GM12878 (cell line): ENCODE data around the gene DSEL. TPM values are rescaled to one million over a fixed set of nuclear protein-coding genes. Genes with fewer than 3 reads are reported as not detected.

Experiments
- ATAC-seq: fragments of 200-7000 bp; cut with Tn5 transposase; 3 replicates; pipeline ENCODE4 v1.9.1; 2020; ENCODE audit warnings: mild to moderate bottlenecking, moderate library complexity
- BruUV-seq: library from RNA; stranded (reverse); fragments of 400-500 nt; replicated peaks from 2 replicates; lab custom pipeline; 2021; lab: Mats Ljungman, UMichigan
- CTCF ChIA-PET: fragments of 300-600 bp; sonication (Branson Sonifier 250); formaldehyde crosslinking; extraction: SDS; loops from one replicate; lab custom pipeline; 2021; ENCODE audit warnings: inconsistent platforms; lab: Yijun Ruan, JAX
- POLR2A ChIA-PET: fragments of 350-600 bp; formaldehyde crosslinking; extraction: SDS; loops from one replicate; lab custom pipeline; 2021; ENCODE audit warnings: inconsistent platforms; lab: Charles Lee
- RAD21 ChIA-PET: fragments of 300-600 bp; sonication (Branson Sonifier 250); formaldehyde crosslinking; loops from one replicate; lab custom pipeline; 2023; ENCODE audit warnings: antibody characterized with exemption; ENCODE audit not compliant: unreplicated experiment; lab: Charles Lee
- SMC1A ChIA-PET: fragments of 300-600 bp; sonication (Branson Sonifier 250); formaldehyde crosslinking; loops from one replicate; lab custom pipeline; 2023; ENCODE audit not compliant: unreplicated experiment, uncharacterized antibody; lab: Charles Lee
- DNase-seq: peaks from one replicate; pipeline ENCODE4 v3.0.0-alpha.2; 2011; ENCODE audit warnings: low read depth, low spot score
- FAIRE-seq: peaks from 3 replicates; lab custom pipeline; 2011; peaks lifted over from hg19 to GRCh38; lab: Jason Lieb, UNC
- H2AFZ ChIP-seq: 2 replicates; pipeline ENCODE4 v1.6.0; 2011; ENCODE audit warnings: low read depth, low read length, control low read depth; ENCODE audit not compliant: control insufficient read depth
- H3K27ac ChIP-seq: 2 replicates; pipeline ENCODE4 v1.5.1; 2011; ENCODE audit warnings: control low read depth; ENCODE audit not compliant: control insufficient read depth, insufficient read depth
- H3K27me3 ChIP-seq, 2 experiments: replicated peaks in 1 of 2; 2 replicates each; pipeline versions ENCODE4 v1.6.0 to v1.6.1; 2011; ENCODE audit warnings: low read length in 1 of 2; ENCODE audit not compliant: control insufficient read depth in 2 of 2, insufficient read depth in 2 of 2
- H3K36me3 ChIP-seq, 2 experiments: 2 replicates each; pipeline ENCODE4 v1.5.1; 2011; ENCODE audit warnings: low read length in 1 of 2; ENCODE audit not compliant: control insufficient read depth in 2 of 2, insufficient read depth in 2 of 2
- H3K4me1 ChIP-seq: 2 replicates; pipeline ENCODE4 v1.6.1; 2011; ENCODE audit warnings: mild to moderate bottlenecking, low read length, moderate library complexity, mixed read lengths; ENCODE audit not compliant: control insufficient read depth, insufficient read depth
- H3K4me2 ChIP-seq: 2 replicates; pipeline ENCODE4 v1.6.0; 2011; ENCODE audit warnings: control low read depth; ENCODE audit not compliant: control insufficient read depth, insufficient read depth
- H3K4me3 ChIP-seq: fragments of 200-600 bp; sonication (generic); 2 replicates; pipeline ENCODE4 v1.5.1; 2016
- H3K79me2 ChIP-seq: 2 replicates; pipeline ENCODE4 v1.6.0; 2011; ENCODE audit warnings: low read length; ENCODE audit not compliant: control insufficient read depth, insufficient read depth
- H3K9ac ChIP-seq: 2 replicates; pipeline ENCODE4 v1.8.0; 2011; ENCODE audit warnings: low read length, control low read depth, mixed read lengths; ENCODE audit not compliant: control insufficient read depth, insufficient read depth
- H3K9me3 ChIP-seq: replicated peaks from 3 replicates; pipeline ENCODE4 v1.5.1; 2011; ENCODE audit warnings: mild to moderate bottlenecking, low read length; ENCODE audit not compliant: control insufficient read depth, insufficient read depth
- H4K20me1 ChIP-seq: 2 replicates; pipeline ENCODE4 v1.6.0; 2011; ENCODE audit not compliant: control insufficient read depth, insufficient read depth
- CHD2 ChIP-seq: IDR thresholded peaks from 2 replicates; pipeline ENCODE4 v1.6.1; 2011; ENCODE audit warnings: low read depth, low read length, improper control_type of control experiment, borderline replicate concordance
- FOXK2 ChIP-seq: fragments of 450-650 bp; IDR thresholded peaks from 2 replicates; pipeline ENCODE4 v1.6.1; 2017; ENCODE audit warnings: mild to moderate bottlenecking, moderate library complexity
- IRF4 ChIP-seq: IDR thresholded peaks from 2 replicates; pipeline ENCODE4 v1.6.1; 2011; ENCODE audit warnings: low read depth, low read length
- NFYA ChIP-seq: IDR thresholded peaks from 2 replicates; pipeline ENCODE4 v1.6.1; 2011; ENCODE audit warnings: low read depth, mild to moderate bottlenecking, low read length, improper control_type of control experiment, borderline replicate concordance
- NFYB ChIP-seq: IDR thresholded peaks from 2 replicates; pipeline ENCODE4 v1.6.1; 2011; ENCODE audit warnings: low read depth, mild to moderate bottlenecking, low read length, improper control_type of control experiment, moderate library complexity; ENCODE audit not compliant: insufficient read depth
- NKRF ChIP-seq: fragments of 450-650 bp; conservative IDR thresholded peaks from 2 replicates; pipeline ENCODE4 v1.6.1; 2017; ENCODE audit warnings: mild to moderate bottlenecking, moderate library complexity
- PAX8 ChIP-seq: fragments of 450-650 bp; IDR thresholded peaks from 2 replicates; pipeline ENCODE4 v1.6.1; 2017; ENCODE audit warnings: mild to moderate bottlenecking, moderate library complexity
- RELA ChIP-seq: fragments of 450-650 bp; IDR thresholded peaks from 2 replicates; pipeline ENCODE4 v1.8.0; 2014; ENCODE audit warnings: borderline replicate concordance; ENCODE audit not compliant: partially characterized antibody
- RFX5 ChIP-seq: IDR thresholded peaks from 2 replicates; pipeline ENCODE4 v1.6.1; 2011; ENCODE audit warnings: low read depth, low read length, improper control_type of control experiment
- SMAD1 ChIP-seq: fragments of 450-650 bp; IDR thresholded peaks from 2 replicates; pipeline ENCODE4 v1.6.1; 2018; ENCODE audit warnings: mild to moderate bottlenecking, low read depth; ENCODE audit not compliant: partially characterized antibody
- SRF ChIP-seq, 2 experiments: IDR thresholded peaks; 2 replicates each; pipeline ENCODE4 v1.6.1; 2011; ENCODE audit warnings: low read depth in 2 of 2, low read length in 2 of 2, mild to moderate bottlenecking in 1 of 2, moderate library complexity in 1 of 2
- TAF1 ChIP-seq: IDR thresholded peaks from 2 replicates; pipeline ENCODE4 v1.6.1; 2011; ENCODE audit warnings: mild to moderate bottlenecking, low read depth, low read length, borderline replicate concordance
- WRNIP1 ChIP-seq: IDR thresholded peaks from 2 replicates; pipeline ENCODE4 v1.6.1; 2011; ENCODE audit warnings: low read depth, low read length, improper control_type of control experiment, borderline replicate concordance
- ZNF207 ChIP-seq: fragments of 450-650 bp; IDR thresholded peaks from 2 replicates; pipeline ENCODE4 v1.6.1; 2014; ENCODE audit warnings: antibody characterized with exemption, mild to moderate bottlenecking, borderline replicate concordance
- ZSCAN29 ChIP-seq: fragments of 450-650 bp; IDR thresholded peaks from 2 replicates; pipeline ENCODE4 v1.6.1; 2017; ENCODE audit warnings: mild to moderate bottlenecking, moderate library complexity
- WGBS: methylation state at CpG from one replicate; pipeline ENCODE4 v1.1.6; 2016; ENCODE audit warnings: low lambda C conversion rate; ENCODE audit not compliant: insufficient replicate concordance, insufficient coverage; ENCODE audit errors: missing lambda C conversion rate; 5-methylcytosine and 5-hydroxymethylcytosine counted together
- in situ Hi-C: fragments of 300-500 bp; cut with MboI; formaldehyde crosslinking; loops from 9 replicates; pipeline ENCODE4 v1.14.3; 2018; ENCODE audit warnings: mixed read lengths
- intact Hi-C: fragments of 100-400 bp; cut with micrococcal nuclease; formaldehyde crosslinking; loops from one replicate; pipeline ENCODE4 v1.14.2; 2022; ENCODE audit not compliant: unreplicated experiment
- polyA plus RNA-seq, 11 experiments: library from polyadenylated mRNA; depleted of rRNA in 4 of 11; unstranded in 6 of 11; stranded (reverse) in 5 of 11; fragments of >200 nt; fragmentation: Nextera tagmentation in 4 of 11; fragmentation: Illumina TruSeq in 1 of 11; extraction: Ambion mirVana in 4 of 11; extraction: Trizol in 1 of 11; gene quantifications; 1 replicate in 1 of 11; 2 replicates in 10 of 11; pipeline versions ENCODE4 v1.2.1 to v1.2.3, GENCODE V29; 2011 to 2016; ENCODE audit warnings: inconsistent platforms in 2 of 11, missing spikeins in 2 of 11, low read depth in 1 of 11
- total RNA-seq, 4 experiments: library from RNA; depleted of rRNA in 3 of 4; stranded (reverse); fragments of >200 nt in 3 of 4; fragmentation: Illumina TruSeq in 1 of 4; extraction: Trizol in 1 of 4; gene quantifications; 2 replicates each; pipeline versions ENCODE4 v1.2.1 to v1.2.3, GENCODE V29; 2013 to 2021
- TF ChIP-seq, protein P1 (sequence below): IDR thresholded peaks from 2 replicates; pipeline ENCODE4 v1.6.1; 2011; ENCODE audit warnings: mild to moderate bottlenecking, low read depth, low read length, moderate library complexity; ENCODE audit not compliant: insufficient replicate concordance
- TF ChIP-seq, protein P2 (sequence below): IDR thresholded peaks from 2 replicates; pipeline ENCODE4 v1.6.1; 2011; ENCODE audit warnings: borderline replicate concordance, low read depth, mild to moderate bottlenecking, moderate library complexity, mixed read lengths, low read length; ENCODE audit not compliant: insufficient read depth; ENCODE audit errors: extremely low read length
- TF ChIP-seq, protein P3 (sequence below): fragments of 450-650 bp; formaldehyde crosslinking; IDR thresholded peaks from 2 replicates; pipeline ENCODE4 v1.4.0; 2022; ENCODE audit warnings: mild to moderate bottlenecking, moderate library complexity

DSEL gene
- total and polyA plus RNA-seq, 10 of the 15 experiments (the other 5 are each of a cell fraction or from before 2014, with no cell fraction given) = 0.03 TPM; not detected in 9

DNA sequence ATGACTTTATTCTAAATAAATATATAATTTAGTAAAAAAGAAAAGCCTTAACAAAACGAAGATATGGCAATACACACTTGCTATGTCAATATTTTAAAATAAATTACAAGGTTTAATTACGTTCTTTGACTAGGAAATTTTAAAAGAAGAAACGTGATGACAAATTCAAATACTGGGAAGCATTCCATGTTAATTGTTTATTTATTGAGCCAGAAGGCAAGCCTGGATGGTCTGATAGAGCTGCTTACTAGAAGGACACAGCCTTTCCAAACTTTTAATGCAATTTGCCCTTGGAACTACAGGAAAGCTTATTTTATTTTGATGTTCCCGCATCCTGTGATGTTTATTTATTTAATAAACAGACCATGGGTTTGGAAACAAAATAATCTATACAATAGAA is 33.4 kb upstream of the DSEL start:
- BruUV-seq = no TSS peak
- no peaks in the 10 kb centered on the region for H3K79me2 ChIP-seq
- no peak overlapping the region for H3K9ac ChIP-seq
- no peaks in the 10 kb centered on the region for H4K20me1 ChIP-seq
- H3K27me3 ChIP-seq = no peaks in the 10 kb centered on the region
- no peak overlapping the region for H3K27ac ChIP-seq
- POLR2A ChIA-PET = no interaction called here
- DNase-seq (no peak), FAIRE-seq (no peak), ATAC-seq (no peak)
- CTCF ChIA-PET = no interaction called here
- RAD21 ChIA-PET = no interaction called here
- in situ Hi-C loops = no loop called here
- SMC1A ChIA-PET = no interaction called here
- no peak overlapping the region for H3K4me2 ChIP-seq
- no peaks in the 10 kb centered on the region for H3K4me1 ChIP-seq
- WGBS = 0% methylated on average over 4 of the region's 4 CpGs
- no peak overlapping the region for H2AFZ ChIP-seq
- intact Hi-C loops = no loop called here
- no peaks in the 10 kb centered on the region for H3K36me3 ChIP-seq
- no peak overlapping the region for H3K4me3 ChIP-seq
- H3K9me3 ChIP-seq = no peaks in the 10 kb centered on the region
- no peak for TF ChIP-seq SRF (IDR thresholded peaks at IDR 0.05; ENCODE audit: low read depth in 2 of 2, low read length in 2 of 2)
- TF ChIP-seq, protein P1, sequence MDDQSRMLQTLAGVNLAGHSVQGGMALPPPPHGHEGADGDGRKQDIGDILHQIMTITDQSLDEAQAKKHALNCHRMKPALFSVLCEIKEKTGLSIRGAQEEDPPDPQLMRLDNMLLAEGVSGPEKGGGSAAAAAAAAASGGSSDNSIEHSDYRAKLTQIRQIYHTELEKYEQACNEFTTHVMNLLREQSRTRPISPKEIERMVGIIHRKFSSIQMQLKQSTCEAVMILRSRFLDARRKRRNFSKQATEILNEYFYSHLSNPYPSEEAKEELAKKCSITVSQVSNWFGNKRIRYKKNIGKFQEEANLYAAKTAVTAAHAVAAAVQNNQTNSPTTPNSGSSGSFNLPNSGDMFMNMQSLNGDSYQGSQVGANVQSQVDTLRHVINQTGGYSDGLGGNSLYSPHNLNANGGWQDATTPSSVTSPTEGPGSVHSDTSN = no peak
- TF ChIP-seq, protein P2, sequence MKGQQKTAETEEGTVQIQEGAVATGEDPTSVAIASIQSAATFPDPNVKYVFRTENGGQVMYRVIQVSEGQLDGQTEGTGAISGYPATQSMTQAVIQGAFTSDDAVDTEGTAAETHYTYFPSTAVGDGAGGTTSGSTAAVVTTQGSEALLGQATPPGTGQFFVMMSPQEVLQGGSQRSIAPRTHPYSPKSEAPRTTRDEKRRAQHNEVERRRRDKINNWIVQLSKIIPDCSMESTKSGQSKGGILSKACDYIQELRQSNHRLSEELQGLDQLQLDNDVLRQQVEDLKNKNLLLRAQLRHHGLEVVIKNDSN = no peak
- no peak for TF ChIP-seq WRNIP1
- no peak for TF ChIP-seq RFX5
- no peak for TF ChIP-seq NFYB
- no peak for TF ChIP-seq NFYA
- no peak for TF ChIP-seq IRF4
- no peak for TF ChIP-seq ZSCAN29
- TF ChIP-seq RELA = no peak
- no peak for TF ChIP-seq NKRF
- TF ChIP-seq SMAD1 = no peak
- TF ChIP-seq FOXK2 = no peak
- no peak for TF ChIP-seq ZNF207
- TF ChIP-seq TAF1 = no peak
- TF ChIP-seq, protein P3, sequence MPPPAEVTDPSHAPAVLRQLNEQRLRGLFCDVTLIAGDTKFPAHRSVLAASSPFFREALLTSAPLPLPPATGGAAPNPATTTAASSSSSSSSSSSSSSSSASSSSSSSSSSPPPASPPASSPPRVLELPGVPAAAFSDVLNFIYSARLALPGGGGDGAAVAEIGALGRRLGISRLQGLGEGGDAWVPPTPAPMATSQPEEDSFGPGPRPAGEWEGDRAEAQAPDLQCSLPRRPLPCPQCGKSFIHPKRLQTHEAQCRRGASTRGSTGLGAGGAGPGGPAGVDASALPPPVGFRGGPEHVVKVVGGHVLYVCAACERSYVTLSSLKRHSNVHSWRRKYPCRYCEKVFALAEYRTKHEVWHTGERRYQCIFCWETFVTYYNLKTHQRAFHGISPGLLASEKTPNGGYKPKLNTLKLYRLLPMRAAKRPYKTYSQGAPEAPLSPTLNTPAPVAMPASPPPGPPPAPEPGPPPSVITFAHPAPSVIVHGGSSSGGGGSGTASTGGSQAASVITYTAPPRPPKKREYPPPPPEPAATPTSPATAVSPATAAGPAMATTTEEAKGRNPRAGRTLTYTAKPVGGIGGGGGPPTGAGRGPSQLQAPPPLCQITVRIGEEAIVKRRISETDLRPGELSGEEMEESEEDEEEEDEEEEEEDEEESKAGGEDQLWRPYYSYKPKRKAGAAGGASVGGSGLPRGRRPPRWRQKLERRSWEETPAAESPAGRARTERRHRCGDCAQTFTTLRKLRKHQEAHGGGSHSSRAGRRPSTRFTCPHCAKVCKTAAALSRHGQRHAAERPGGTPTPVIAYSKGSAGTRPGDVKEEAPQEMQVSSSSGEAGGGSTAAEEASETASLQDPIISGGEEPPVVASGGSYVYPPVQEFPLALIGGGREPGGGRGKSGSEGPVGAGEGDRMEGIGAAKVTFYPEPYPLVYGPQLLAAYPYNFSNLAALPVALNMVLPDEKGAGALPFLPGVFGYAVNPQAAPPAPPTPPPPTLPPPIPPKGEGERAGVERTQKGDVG (CRISPR knock-in tag) = no peak
- TF ChIP-seq CHD2 = no peak
- no peak for TF ChIP-seq PAX8
